Activated CD4-positive, CD25-positive, alpha-beta regulatory T cell treated with anti-CD3 and anti-CD28 coated beads, Interleukin-2, amount 50 U/mL, for 16 hours (primary cell): ENCODE measurements around the gene NELFCD.
A peak's percentile ranks its signal among the peaks of the same experiment; 100 is the strongest.
"Not testable (repeated sequence)": the region's sequence is repeated elsewhere in the genome, so short reads cannot be mapped to it uniquely, and the experiment has no call there.

Source experiments
- DNase-seq: peaks from one replicate; pipeline ENCODE4 v3.0.0-alpha.2; 2020; ENCODE audit warnings: low read depth, low spot score

Gene NELFCD

GRCh38 chr20:59024111-59024530 is 43.1 kb downstream of the NELFCD start:
- no peak for DNase-seq

- DNase-seq, result no peak
These were observed 44.0 kb downstream of the NELFCD start for GRCh38 chr20:59025086-59025485.

- DNase-seq, result no peak
These were observed 44.5 kb downstream of the NELFCD start for GRCh38 chr20:59025511-59025910.

GRCh38 chr20:59026904-59027740 is 46.1 kb downstream of the NELFCD start:
- DNase-seq, result no peak

GRCh38 chr20:59027741-59028320 is 46.8 kb downstream of the NELFCD start:
- no peak for DNase-seq

GRCh38 chr20:59028812-59029211 is 47.8 kb downstream of the NELFCD start:
- no peak for DNase-seq

GRCh38 chr20:59030911-59031563 is 50.0 kb downstream of the NELFCD start:
- no peak for DNase-seq

GRCh38 chr20:59031564-59032022 is 50.5 kb downstream of the NELFCD start:
- no peak for DNase-seq

- DNase-seq, result peak; percentile 88
These were observed 51.1 kb downstream of the NELFCD start, which contains the start of gene ATP5F1E for GRCh38 chr20:59032023-59032712. ATP5F1E (minus strand) TSS chr20:59032335; CDS start chr20:59032251, 84 bp downstream.

- DNase-seq, result no peak
These were observed 51.6 kb downstream of the NELFCD start for GRCh38 chr20:59032713-59033059.

- DNase-seq, result no peak
These were observed 52.0 kb downstream of the NELFCD start for GRCh38 chr20:59033093-59033492.

- no peak for DNase-seq
These were observed 52.6 kb downstream of the NELFCD start for GRCh38 chr20:59033616-59034165.

GRCh38 chr20:59035381-59035780 is 54.3 kb downstream of the NELFCD start:
- DNase-seq, result no peak

- no peak for DNase-seq
These were observed 56.3 kb downstream of the NELFCD start for GRCh38 chr20:59037386-59037785.

GRCh38 chr20:59039233-59039632 is 58.2 kb downstream of the NELFCD start:
- no peak for DNase-seq

GRCh38 chr20:59040667-59041066 is 59.6 kb downstream of the NELFCD start:
- no peak for DNase-seq

- DNase-seq, result not testable (repeated sequence)
These were observed 60.4 kb downstream of the NELFCD start for GRCh38 chr20:59041487-59041886.

GRCh38 chr20:59042151-59042795 is 61.2 kb downstream of the NELFCD start, which contains the start of gene PRELID3B:
PRELID3B (minus strand) TSS chr20:59042786; CDS start chr20:59042730, 56 bp downstream.
- DNase-seq, result no peak

GRCh38 chr20:59042796-59043631 is 62.0 kb downstream of the NELFCD start:
- peak; percentile 89 for DNase-seq

GRCh38 chr20:59043698-59044097 is 62.6 kb downstream of the NELFCD start:
- no peak for DNase-seq
